ENCODE data around the gene SAMD10.
"Not testable (repeated sequence)": the region's sequence is repeated elsewhere in the genome, so short reads cannot be mapped to it uniquely, and the experiment has no call there.

SAMD10 gene

GRCh38 chr20:63977739-63978276 is 1.6 kb downstream of the SAMD10 start:
- peak overlapping the region; percentile 96 for H3K27ac ChIP-seq
- TF ChIP-seq ZFX (IDR thresholded peaks at IDR 0.05; ENCODE audit: borderline replicate concordance), result no peak
- no peak for TF ChIP-seq CTCF (IDR thresholded peaks at IDR 0.05)

GRCh38 chr20:63976980-63977738 is 2.3 kb downstream of the SAMD10 start:
- peak overlapping the region; percentile 96 for H3K27ac ChIP-seq
- no peak for TF ChIP-seq ZFX (IDR thresholded peaks at IDR 0.05; ENCODE audit: borderline replicate concordance)
- no peak for TF ChIP-seq CTCF (IDR thresholded peaks at IDR 0.05)

GRCh38 chr20:63976511-63976910 is 2.9 kb downstream of the SAMD10 start:
- not testable (repeated sequence) for H3K27ac ChIP-seq

- peak overlapping the region; percentile 17; the same call in 1 of the 2 replicates for H3K27ac ChIP-seq
- TF ChIP-seq CTCF (IDR thresholded peaks at IDR 0.05) (no peak), ZFX (IDR thresholded peaks at IDR 0.05; ENCODE audit: borderline replicate concordance) (no peak)
These were observed 4.8 kb downstream of the SAMD10 start for GRCh38 chr20:63974402-63975200.

GRCh38 chr20:63973636-63974401 is 5.6 kb downstream of the SAMD10 start:
- TF ChIP-seq ZFX (IDR thresholded peaks at IDR 0.05; ENCODE audit: borderline replicate concordance) (no peak), CTCF (IDR thresholded peaks at IDR 0.05) (peak; percentile 99)
- peak overlapping the region; percentile 17; the same call in 1 of the 2 replicates for H3K27ac ChIP-seq

GRCh38 chr20:63973160-63973479 is 6.3 kb downstream of the SAMD10 start:
- TF ChIP-seq ZFX (IDR thresholded peaks at IDR 0.05; ENCODE audit: borderline replicate concordance), result no peak
- TF ChIP-seq CTCF (IDR thresholded peaks at IDR 0.05), result no peak
- H3K27ac ChIP-seq, result no peak overlapping the region

GRCh38 chr20:63972312-63973159 is 6.9 kb downstream of the SAMD10 start:
- TF ChIP-seq ZFX (IDR thresholded peaks at IDR 0.05; ENCODE audit: borderline replicate concordance), result no peak
- TF ChIP-seq CTCF (IDR thresholded peaks at IDR 0.05), result no peak
- H3K27ac ChIP-seq, result no peak overlapping the region

GRCh38 chr20:63971960-63972311 is 7.5 kb downstream of the SAMD10 start:
- H3K27ac ChIP-seq, result not testable (repeated sequence)

Measured in 22Rv1 (cell line).